Smooth muscle cell (in vitro differentiated cells): ENCODE data around the gene TERT. TPM values are rescaled to one million over a fixed set of nuclear protein-coding genes. Genes with fewer than 3 reads are reported as not detected.

Source experiments
- DNase-seq: peaks from one replicate; lab custom pipeline; 2025; ENCODE audit not compliant: unreplicated experiment; lab: John Stamatoyannopoulos, UW
- H2AFZ ChIP-seq: fragments of 200-600 bp; sonication (generic); 2 replicates; pipeline ENCODE4 v1.6.0; 2016; ENCODE audit warnings: antibody characterized with exemption, low read depth, mild to moderate bottlenecking
- H3F3A ChIP-seq: fragments of 200-600 bp; sonication (generic); 2 replicates; pipeline ENCODE4 v1.6.0; 2017; ENCODE audit warnings: antibody characterized with exemption, low read depth
- H3K27ac ChIP-seq: fragments of 200-600 bp; sonication (generic); 2 replicates; pipeline ENCODE4 v1.5.1; 2016; ENCODE audit warnings: low read depth, mild to moderate bottlenecking
- H3K27me3 ChIP-seq: fragments of 200-600 bp; sonication (generic); 2 replicates; pipeline ENCODE4 v1.6.1; 2016; ENCODE audit warnings: low read depth, mild to moderate bottlenecking
- H3K36me3 ChIP-seq: fragments of 200-600 bp; sonication (generic); 2 replicates; pipeline ENCODE4 v1.5.1; 2016; ENCODE audit warnings: low read depth
- H3K4me1 ChIP-seq: fragments of 200-600 bp; sonication (generic); 2 replicates; pipeline ENCODE4 v1.5.1; 2016; ENCODE audit warnings: low read depth
- H3K4me2 ChIP-seq: fragments of 200-600 bp; sonication (generic); 2 replicates; pipeline ENCODE4 v1.6.0; 2016; ENCODE audit warnings: mild to moderate bottlenecking
- H3K4me3 ChIP-seq: fragments of 200-600 bp; sonication (generic); 2 replicates; pipeline ENCODE4 v1.5.1; 2016; ENCODE audit warnings: mild to moderate bottlenecking
- H3K79me2 ChIP-seq: fragments of 200-600 bp; sonication (generic); 2 replicates; pipeline ENCODE4 v1.6.0; 2016; ENCODE audit warnings: low read depth, mild to moderate bottlenecking
- H3K9ac ChIP-seq: fragments of 200-600 bp; sonication (generic); 2 replicates; pipeline ENCODE4 v1.6.0; 2016; ENCODE audit warnings: low read depth
- H3K9me3 ChIP-seq: fragments of 200-600 bp; sonication (generic); replicated peaks from 2 replicates; pipeline ENCODE4 v1.5.1; 2016; ENCODE audit warnings: low read depth
- H4K20me1 ChIP-seq: fragments of 200-600 bp; sonication (generic); 2 replicates; pipeline ENCODE4 v1.6.0; 2016; ENCODE audit warnings: low read depth
- CTCF ChIP-seq: fragments of 200-600 bp; sonication (generic); IDR thresholded peaks from 2 replicates; pipeline ENCODE4 v1.5.1; 2017; ENCODE audit warnings: borderline replicate concordance, mild to moderate bottlenecking, antibody characterized with exemption; ENCODE audit not compliant: insufficient read depth, poor library complexity, severe bottlenecking
- WGBS: methylation state at CpG from one replicate; pipeline ENCODE4 v1.1.7; 2016; ENCODE audit warnings: low lambda C conversion rate; 5-methylcytosine and 5-hydroxymethylcytosine counted together
- polyA plus RNA-seq: library from polyadenylated mRNA; unstranded; fragments of >200 nt; fragmentation: Nextera tagmentation; extraction: Ambion mirVana; gene quantifications from 2 replicates; pipeline ENCODE4 v1.2.1, GENCODE V29; 2016
- total RNA-seq: library from RNA; depleted of rRNA; stranded (reverse); fragments of >200 nt; gene quantifications from 2 replicates; pipeline ENCODE4 v1.2.3, GENCODE V29; 2014

TERT gene
- total and polyA plus RNA-seq, 2 experiments from 2014 or later, result not detected

- no peak for DNase-seq
Measured at GRCh38 chr5:1273745-1274144, 21.1 kb downstream of the TERT start.

GRCh38 chr5:1272201-1272600, 22.7 kb downstream of the TERT start:
- no peaks in the 10 kb centered on the region for H3K9me3 ChIP-seq
- H4K20me1 ChIP-seq, result no peaks in the 10 kb centered on the region
- no peak for TF ChIP-seq CTCF
- H2AFZ ChIP-seq, result no peak overlapping the region
- DNase-seq, result no peak
- H3K4me3 ChIP-seq, result no peak overlapping the region
- no peak overlapping the region for H3K4me2 ChIP-seq
- no peak overlapping the region for H3K27ac ChIP-seq
- no peaks in the 10 kb centered on the region for H3K4me1 ChIP-seq
- H3K27me3 ChIP-seq, result no peaks in the 10 kb centered on the region
- no peaks in the 10 kb centered on the region for H3K36me3 ChIP-seq
- H3K9ac ChIP-seq, result no peak overlapping the region
- no peaks in the 10 kb centered on the region for H3F3A ChIP-seq
- no peaks in the 10 kb centered on the region for H3K79me2 ChIP-seq
- WGBS, result 99% methylated on average over 12 of the region's 21 CpGs

More at GRCh38 chr5:1273745-1274144, 21.1 kb downstream of the TERT start:
- no peaks in the 10 kb centered on the region for H4K20me1 ChIP-seq
- H3K36me3 ChIP-seq, result no peaks in the 10 kb centered on the region
- H3K4me1 ChIP-seq, result no peaks in the 10 kb centered on the region
- H3K27me3 ChIP-seq, result no peaks in the 10 kb centered on the region
- no peaks in the 10 kb centered on the region for H3K79me2 ChIP-seq
- no peaks in the 10 kb centered on the region for H3K9me3 ChIP-seq
- H3F3A ChIP-seq, result no peaks in the 10 kb centered on the region
- H2AFZ ChIP-seq, result no peak overlapping the region
- no peak overlapping the region for H3K4me2 ChIP-seq
- no peak overlapping the region for H3K4me3 ChIP-seq
- no peak overlapping the region for H3K9ac ChIP-seq
- no peak for TF ChIP-seq CTCF
- no peak overlapping the region for H3K27ac ChIP-seq
- 98% methylated on average over 20 of the region's 20 CpGs for WGBS

- Histone ChIP-seq H3K27ac (no peak overlapping the region), H3K36me3 (no peaks in the 10 kb centered on the region), H3K4me1 (no peaks in the 10 kb centered on the region), H3K4me2 (no peak overlapping the region), H3F3A (no peaks in the 10 kb centered on the region), H3K27me3 (no peaks in the 10 kb centered on the region), H3K4me3 (no peak overlapping the region), H3K9me3 (no peaks in the 10 kb centered on the region), H3K79me2 (no peaks in the 10 kb centered on the region), H2AFZ (no peak overlapping the region), H4K20me1 (no peaks in the 10 kb centered on the region), H3K9ac (no peak overlapping the region)
- no peak for TF ChIP-seq CTCF
- WGBS, result 95% methylated on average over 39 of the region's 39 CpGs
- no peak for DNase-seq
Measured at GRCh38 chr5:1270933-1271914, 23.6 kb downstream of the TERT start.
